Measurements from ENCODE around the gene NR5A2. TPM values are rescaled to one million over a fixed set of nuclear protein-coding genes. Genes with fewer than 3 reads are reported as not detected.

NR5A2 gene
- total RNA-seq, 1 experiment from 2014 or later, result 4.7 TPM

DNA sequence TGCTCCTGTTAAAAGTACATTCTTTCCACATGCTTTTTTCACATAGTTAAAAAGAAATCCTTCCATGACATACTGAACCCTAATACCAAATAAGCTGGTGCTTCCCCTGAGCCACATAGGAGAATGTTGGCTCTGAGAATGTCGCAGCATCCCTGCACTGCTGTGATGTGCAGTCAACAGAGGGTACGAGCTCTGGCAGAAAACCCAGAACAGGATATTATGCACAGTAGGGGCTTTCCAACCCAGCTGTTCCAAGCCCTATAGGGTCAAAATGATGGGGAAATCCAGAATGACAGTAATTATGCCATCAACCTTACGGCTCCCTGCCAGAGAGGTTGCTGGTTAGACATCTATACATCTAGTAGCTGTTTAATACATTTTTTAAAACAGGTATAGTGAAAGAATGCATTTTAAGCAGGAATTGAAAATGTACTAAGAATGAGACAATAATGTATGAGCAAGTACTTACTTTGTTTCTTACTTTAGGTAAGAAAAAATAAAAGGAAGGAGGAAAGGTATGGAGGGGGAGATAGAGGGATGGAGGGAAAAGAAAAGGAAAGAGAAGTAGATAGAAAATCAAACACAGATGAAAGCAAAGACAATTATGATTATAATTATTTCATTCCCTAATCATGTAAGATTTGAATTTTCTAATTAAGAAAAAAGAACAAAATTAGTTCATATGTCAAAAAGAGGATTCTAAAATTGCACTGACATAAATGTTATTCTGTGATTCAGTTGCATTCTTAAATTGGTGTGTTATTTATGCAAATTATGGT lies 126.0 kb downstream of the NR5A2 start:
- H2AFZ ChIP-seq (ENCODE audit: low read length), result no peak overlapping the region
- no peak overlapping the region for H3K56ac ChIP-seq (ENCODE audit: insufficient read length, low read depth, low read length)
- no peaks in the 10 kb centered on the region for H4K20me1 ChIP-seq (ENCODE audit: control insufficient read depth, insufficient read depth, insufficient read length)
- H2BK5ac ChIP-seq (ENCODE audit: insufficient read length, low read length), result no peak overlapping the region
- H3K9ac ChIP-seq (ENCODE audit: extremely low read depth, insufficient read length, low read length), result no peak overlapping the region
- no peak overlapping the region for H2BK15ac ChIP-seq (ENCODE audit: low read depth, low read length)
- H3K4ac ChIP-seq (ENCODE audit: low read depth, low read length), result no peak overlapping the region
- no peak overlapping the region for H3K23ac ChIP-seq (ENCODE audit: insufficient read length, low read depth, low read length)
- H3K18ac ChIP-seq (ENCODE audit: insufficient read length, low read depth, low read length), result no peak overlapping the region
- no peaks in the 10 kb centered on the region for H3K9me3 Mint-ChIP-seq
- no peak overlapping the region for H3K4me3 Mint-ChIP-seq
- H4K5ac ChIP-seq (ENCODE audit: insufficient read length, low read depth, low read length), result no peak overlapping the region
- H3K4me1 Mint-ChIP-seq, result no peaks in the 10 kb centered on the region
- no peak overlapping the region for H3K14ac ChIP-seq (ENCODE audit: insufficient read depth, low read length)
- no peak overlapping the region for H3K27ac Mint-ChIP-seq
- no peak overlapping the region for H4K8ac ChIP-seq (replicated peaks; ENCODE audit: insufficient read length, low read depth, low read length)
- H2BK120ac ChIP-seq (ENCODE audit: low read depth, low read length, poor library complexity, severe bottlenecking), result no peak overlapping the region
- TF ChIP-seq, protein P1, sequence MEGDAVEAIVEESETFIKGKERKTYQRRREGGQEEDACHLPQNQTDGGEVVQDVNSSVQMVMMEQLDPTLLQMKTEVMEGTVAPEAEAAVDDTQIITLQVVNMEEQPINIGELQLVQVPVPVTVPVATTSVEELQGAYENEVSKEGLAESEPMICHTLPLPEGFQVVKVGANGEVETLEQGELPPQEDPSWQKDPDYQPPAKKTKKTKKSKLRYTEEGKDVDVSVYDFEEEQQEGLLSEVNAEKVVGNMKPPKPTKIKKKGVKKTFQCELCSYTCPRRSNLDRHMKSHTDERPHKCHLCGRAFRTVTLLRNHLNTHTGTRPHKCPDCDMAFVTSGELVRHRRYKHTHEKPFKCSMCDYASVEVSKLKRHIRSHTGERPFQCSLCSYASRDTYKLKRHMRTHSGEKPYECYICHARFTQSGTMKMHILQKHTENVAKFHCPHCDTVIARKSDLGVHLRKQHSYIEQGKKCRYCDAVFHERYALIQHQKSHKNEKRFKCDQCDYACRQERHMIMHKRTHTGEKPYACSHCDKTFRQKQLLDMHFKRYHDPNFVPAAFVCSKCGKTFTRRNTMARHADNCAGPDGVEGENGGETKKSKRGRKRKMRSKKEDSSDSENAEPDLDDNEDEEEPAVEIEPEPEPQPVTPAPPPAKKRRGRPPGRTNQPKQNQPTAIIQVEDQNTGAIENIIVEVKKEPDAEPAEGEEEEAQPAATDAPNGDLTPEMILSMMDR (conservative IDR thresholded peaks at IDR 0.05), result no peak
- H2BK12ac ChIP-seq (ENCODE audit: insufficient read length, low read depth, low read length), result no peak overlapping the region
- WGBS (ENCODE audit: extremely low coverage, insufficient read length, low lambda C conversion rate), result no CpG with 5 or more reads among the region's 3 CpGs
- no peaks in the 10 kb centered on the region; the same call in 1 of the 2 replicates for H3K27me3 Mint-ChIP-seq (ENCODE audit: low read depth)
- H2BK20ac ChIP-seq (ENCODE audit: low read depth, low read length, poor library complexity, severe bottlenecking), result no peak overlapping the region
- no peaks in the 10 kb centered on the region for H3K23me2 ChIP-seq (ENCODE audit: insufficient read length, low read depth, low read length, poor library complexity, severe bottlenecking)
- H3K79me2 ChIP-seq (ENCODE audit: insufficient read depth, low read length), result no peaks in the 10 kb centered on the region
- H3K9me3 ChIP-seq (ENCODE audit: control insufficient read depth, low read depth, low read length), result no peaks in the 10 kb centered on the region
- H3K27me3 ChIP-seq (ENCODE audit: insufficient read depth, low read length), result no peaks in the 10 kb centered on the region
- H3K79me1 ChIP-seq (ENCODE audit: insufficient read depth, low read depth, low read length, poor library complexity, severe bottlenecking), result no peaks in the 10 kb centered on the region
- H3K27ac ChIP-seq (ENCODE audit: insufficient read length, low read depth, low read length), result no peak overlapping the region
- H4K91ac ChIP-seq (ENCODE audit: insufficient read length, low read depth, low read length), result no peak overlapping the region
- no peak overlapping the region for H2AK5ac ChIP-seq (ENCODE audit: insufficient read length, low read length)
- no peak for DNase-seq
- H3K36me3 Mint-ChIP-seq (ENCODE audit: insufficient read depth in 1 of 3, low read depth in 3 of 3), result no peaks in the 10 kb centered on the region
- no peak overlapping the region for H3T11ph ChIP-seq (ENCODE audit: low read length)
- no peaks in the 10 kb centered on the region for H3K4me1 ChIP-seq (ENCODE audit: insufficient read depth, low read length)
- no peak overlapping the region for H3K4me2 ChIP-seq (ENCODE audit: insufficient read depth, insufficient read length, low read length)

Measured in H9 (cell line).